HG03280 (cell line): Measurements from ENCODE around the gene EMC9.

ENCODE experiments used
- ATAC-seq: cut with Tn5 transposase; IDR thresholded peaks from one replicate; pipeline ENCODE4 v1.9.1; 2021; ENCODE audit warnings: mild to moderate bottlenecking, moderate library complexity; ENCODE audit not compliant: unreplicated experiment

The EMC9 gene, protein sequence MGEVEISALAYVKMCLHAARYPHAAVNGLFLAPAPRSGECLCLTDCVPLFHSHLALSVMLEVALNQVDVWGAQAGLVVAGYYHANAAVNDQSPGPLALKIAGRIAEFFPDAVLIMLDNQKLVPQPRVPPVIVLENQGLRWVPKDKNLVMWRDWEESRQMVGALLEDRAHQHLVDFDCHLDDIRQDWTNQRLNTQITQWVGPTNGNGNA

DNA sequence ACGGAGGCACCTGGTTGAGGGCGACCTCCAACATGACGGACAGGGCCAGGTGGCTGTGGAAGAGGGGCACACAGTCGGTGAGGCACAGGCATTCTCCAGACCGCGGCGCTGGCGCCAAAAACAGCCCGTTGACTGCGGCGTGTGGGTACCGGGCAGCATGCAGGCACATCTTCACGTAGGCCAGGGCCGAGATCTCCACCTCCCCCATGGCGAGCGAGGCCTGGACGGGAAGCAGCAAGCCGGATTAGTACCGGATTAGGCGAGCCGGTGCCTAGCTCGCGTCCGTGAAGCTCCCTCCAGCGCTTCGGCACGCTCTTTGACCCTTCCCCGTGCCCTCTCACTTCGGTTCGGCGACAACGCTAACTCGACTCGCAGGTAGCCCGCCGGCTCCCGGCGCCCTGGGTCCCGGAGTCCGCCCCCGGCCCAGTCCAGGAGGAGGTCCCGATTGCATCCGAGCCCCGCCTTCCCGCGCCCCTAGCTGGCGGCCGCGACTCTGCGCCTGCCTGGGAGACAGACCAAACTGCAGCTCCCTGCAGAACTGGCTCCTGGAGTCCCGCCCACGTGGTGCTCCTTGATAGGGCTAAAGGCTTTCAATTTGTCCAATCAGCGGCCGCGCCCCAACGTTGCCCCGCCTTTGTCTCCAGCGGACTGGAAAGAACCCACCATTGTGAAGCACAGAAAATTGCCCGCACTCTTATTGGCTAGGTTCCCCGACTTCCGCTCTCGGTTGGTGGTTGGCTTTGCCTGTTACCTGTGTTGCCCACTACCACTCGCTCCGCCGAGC is at the start of gene EMC9:
EMC9 (minus strand) TSS at position 495 of the 784 bp plus-strand sequence; CDS start at position 208, 287 bp downstream.
- peak; percentile 84 for ATAC-seq

DNA sequence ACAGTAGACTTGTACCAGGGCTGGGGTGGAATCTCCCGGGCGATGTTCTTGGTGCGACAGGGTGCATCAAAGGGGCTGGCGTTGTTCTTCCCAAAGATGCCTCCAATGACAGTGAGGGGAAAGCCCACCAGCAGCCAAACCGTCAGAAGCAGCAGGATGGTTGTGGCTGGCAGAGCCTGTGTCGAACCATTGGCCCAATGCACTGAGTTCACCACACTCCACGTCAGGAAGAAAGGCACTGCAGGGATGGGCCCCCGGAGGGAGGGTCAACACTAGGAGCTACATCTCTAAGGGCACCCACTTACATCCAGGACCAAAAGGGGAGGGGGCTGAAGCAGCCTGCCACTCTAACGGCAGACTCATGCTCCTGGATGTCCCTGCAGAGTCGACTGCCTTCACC is 49.0 kb upstream of the EMC9 start:
- ATAC-seq, result no peak

DNA sequence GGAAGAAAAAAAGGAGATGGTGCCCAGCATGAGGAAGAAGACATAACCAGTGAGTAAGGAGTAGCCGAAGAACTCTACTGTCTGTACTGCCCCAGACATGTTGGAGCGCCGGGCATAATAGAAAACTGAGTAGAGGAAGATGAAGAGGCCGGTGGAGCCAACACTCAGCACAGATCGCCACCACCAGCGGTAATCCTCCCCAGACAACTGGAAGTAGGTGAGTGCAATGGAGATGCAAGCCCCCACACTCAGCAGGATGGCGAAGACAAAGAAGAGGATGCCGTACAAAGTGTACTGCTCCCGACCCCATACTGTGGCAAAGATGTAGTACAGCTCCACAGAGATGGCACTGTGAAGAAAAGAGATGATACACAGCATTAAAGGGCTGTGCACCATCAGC is 48.1 kb upstream of the EMC9 start:
- ATAC-seq, result no peak

DNA sequence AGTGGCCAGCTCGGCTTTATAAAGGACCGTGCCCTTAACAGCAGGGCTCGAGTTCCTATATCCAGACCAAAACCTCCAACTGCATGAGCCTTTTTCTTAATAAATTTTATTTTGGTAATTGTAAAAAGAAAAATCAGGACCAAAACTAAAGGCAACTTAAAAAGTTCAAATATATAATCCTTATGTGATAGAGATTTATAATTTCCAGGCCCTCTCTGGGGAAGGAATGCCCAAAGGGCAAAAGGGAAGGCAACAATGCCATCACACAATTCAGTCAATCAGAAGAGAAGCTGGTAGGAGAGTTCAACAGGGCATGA is 47.6 kb upstream of the EMC9 start:
- ATAC-seq, result no peak

DNA sequence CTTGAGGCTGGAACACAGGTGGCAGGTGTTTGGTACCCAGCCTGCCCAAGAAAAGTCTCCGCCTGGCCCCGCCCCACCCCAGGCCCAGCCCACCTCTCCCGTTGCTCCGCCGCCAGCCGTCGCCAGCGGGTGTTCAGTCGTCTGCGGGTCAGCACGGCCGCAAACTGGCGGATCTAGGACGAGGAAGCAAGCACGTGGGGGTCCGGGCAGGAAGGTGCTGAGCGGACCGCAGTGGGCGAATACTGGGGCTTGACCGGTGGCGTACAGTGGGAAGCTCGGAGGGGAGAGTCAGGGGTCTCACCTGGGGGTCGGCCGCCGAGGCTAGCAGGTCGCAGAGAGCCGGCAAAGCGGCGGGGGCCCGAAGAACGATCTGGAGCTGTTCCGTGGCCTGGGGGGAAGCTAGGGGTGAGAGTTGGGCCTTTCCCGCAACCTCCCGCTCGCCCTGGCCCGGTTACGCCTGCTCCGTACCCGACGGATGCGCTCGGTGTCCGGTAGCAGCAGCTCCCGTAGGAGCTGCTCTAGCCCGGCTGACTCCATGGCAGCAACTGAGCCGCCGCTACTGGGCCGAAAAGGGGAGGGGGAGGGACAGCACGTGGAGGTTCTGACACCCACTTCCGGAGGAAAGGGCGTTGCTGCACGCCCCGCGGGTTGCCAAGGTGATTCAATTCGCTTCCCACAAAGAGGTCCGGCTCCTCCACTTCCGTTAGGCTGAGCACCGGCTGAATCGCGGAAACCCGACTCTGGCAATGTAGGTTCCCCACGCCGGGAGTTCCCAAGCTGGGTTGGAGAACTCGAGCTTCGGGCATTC is 47.1 kb upstream of the EMC9 start, which contains the start of gene IPO4:
IPO4 (minus strand) TSS at position 566 of the 808 bp plus-strand sequence; CDS start at position 537, 29 bp downstream.
- ATAC-seq, result peak; percentile 90

DNA sequence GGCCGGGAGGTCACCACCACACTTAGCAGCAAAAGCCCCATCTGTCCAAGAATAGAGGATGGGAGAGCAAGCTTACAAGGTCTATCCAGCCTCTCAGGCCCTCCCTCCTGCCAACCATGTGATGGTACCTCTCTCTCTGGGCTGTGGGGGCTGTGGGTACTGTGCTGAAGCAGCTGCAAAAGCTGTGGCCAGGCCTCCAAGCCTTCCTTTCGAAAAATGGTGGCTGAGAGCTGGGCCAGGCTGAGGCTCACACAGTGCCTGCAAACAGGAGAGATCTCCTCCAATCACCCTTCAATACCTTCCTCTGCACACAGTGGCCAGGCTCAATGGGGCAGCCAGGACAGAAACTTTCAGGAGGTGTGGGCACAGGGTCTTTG is 46.1 kb upstream of the EMC9 start:
- no peak for ATAC-seq

DNA sequence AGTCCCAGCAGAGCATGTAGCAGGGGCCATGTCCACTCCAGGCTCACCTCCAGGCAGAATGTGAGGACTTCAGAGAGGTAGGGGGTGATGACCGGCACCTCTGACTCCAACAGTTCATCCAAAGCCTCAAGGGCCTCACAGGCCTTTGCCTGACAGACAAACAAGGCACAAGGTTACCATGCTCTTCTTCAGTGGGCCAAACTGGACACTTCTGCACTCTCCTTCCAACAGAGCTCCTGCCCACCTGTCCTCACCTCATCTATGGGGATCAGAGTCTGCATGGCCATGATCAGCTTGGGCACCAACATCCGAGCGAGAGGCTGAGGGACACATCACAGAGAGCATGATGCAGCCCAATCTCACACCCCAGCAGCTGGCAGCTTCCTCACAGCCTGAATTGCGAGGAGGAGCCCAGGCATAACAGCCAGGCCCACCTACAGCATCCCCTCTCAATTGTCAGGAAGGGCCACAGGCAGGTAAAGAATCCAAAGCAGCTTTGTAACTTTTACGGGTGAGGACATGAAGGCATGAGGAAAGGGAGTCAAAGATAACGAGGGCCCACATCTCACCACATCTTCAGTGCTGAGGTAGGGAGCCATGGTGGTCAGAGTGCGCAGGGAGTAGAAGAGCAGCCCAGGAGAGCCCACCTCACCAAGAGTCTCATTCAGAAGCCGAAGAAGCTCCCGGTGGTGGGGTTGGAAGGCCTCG is 45.6 kb upstream of the EMC9 start:
- ATAC-seq, result no peak

DNA sequence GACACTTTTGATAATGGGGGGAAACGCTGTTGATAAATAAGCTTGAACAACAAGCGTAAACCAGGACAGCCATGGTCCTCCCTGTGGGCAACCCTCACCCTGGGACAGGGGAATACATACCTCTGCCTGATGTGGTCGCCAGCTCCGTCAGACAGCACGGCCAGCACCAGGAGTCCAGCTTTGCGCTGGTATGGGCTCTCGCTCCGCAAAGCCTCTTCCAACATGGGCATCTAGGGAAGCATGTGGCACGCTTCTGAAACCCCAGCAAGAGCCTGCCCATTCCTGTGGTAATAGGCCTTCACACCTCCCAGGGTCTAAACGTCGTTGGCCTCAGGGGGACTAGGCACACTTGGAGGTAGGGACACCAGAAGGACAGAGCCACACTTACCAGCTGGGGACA is 44.4 kb upstream of the EMC9 start:
- no peak for ATAC-seq

DNA sequence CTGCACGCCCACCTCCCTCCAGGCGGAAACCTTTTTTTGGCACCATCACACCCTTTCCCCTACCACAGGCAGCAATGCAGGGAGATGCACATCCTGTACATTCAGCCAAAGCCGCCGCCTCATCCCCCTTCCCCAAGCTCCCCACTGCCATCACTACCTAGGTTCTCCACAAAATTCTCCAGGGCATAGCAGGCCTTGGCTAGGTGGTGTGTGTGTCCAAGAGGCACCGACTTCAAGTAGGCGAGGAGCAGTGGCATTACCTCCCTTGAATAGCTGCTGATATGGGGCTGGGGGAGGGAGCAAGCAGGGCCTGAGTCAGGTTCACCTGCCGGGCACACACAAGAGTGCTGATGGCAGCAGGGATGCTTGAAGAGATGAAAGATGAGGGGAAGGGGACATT is 43.6 kb upstream of the EMC9 start:
- ATAC-seq, result no peak

DNA sequence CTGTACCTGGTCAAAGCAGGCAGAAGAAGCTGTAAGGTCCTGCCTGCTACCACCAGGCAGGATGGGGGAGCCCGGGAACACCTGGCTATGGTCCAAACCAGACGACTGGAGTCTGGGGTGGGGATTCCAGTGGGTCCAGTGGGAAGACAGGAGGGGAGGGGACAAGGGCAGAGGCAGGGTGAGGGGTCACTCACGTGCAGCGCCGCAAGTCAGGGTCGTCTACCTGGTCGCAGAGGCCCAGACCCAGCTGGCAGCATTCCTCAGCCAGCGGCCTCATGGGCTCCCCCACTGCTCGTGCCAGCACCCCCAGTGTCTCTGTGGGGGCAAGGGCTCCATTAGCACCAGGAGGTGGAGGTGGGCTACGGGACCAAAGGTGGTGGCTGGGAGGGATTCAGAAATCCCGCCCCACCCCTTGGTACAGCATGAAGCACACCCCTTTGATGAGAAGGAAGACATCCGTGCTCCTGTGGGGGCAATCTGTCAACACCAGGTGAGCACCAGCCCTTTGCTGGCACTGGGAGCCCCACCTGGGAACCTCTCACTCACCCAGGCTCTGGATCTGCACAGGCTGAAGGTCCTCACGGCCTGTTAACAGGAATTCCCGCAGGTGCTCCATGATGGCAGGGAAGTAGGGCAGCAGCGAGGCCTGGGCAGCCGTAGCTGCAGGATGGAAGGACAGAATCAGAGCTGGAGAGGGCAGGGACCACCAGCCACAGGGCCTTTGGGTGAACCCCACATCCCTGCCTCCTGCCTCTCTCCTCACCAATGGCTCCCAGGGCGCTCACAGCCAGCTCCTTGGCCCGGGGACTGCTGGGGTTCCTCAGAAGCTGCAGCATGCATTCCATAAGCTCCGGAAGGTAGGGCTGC is 42.9 kb upstream of the EMC9 start:
- ATAC-seq, result no peak

DNA sequence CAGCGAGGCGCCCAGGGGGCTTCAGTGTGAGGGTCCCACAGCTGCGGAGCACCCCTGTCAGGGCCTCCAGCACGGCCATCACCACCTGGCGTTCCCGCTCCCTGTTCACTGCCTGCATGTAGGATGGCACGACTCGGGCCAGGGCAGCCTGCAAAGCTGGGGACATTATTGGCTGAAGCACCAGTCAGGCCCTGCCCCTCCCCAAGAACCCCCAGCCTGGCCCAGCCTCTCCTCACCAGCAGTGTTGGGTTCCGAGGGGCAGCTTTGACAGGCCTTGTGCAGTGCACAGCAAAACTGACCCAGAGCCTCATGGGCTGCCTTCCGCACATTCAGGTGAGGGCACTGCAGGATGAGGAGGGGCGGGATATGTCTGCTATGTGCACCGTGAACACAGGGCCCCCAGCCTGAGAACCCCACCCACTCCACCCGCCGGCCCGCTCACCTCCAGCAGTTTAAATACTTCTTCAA is 41.7 kb upstream of the EMC9 start:
- no peak for ATAC-seq

DNA sequence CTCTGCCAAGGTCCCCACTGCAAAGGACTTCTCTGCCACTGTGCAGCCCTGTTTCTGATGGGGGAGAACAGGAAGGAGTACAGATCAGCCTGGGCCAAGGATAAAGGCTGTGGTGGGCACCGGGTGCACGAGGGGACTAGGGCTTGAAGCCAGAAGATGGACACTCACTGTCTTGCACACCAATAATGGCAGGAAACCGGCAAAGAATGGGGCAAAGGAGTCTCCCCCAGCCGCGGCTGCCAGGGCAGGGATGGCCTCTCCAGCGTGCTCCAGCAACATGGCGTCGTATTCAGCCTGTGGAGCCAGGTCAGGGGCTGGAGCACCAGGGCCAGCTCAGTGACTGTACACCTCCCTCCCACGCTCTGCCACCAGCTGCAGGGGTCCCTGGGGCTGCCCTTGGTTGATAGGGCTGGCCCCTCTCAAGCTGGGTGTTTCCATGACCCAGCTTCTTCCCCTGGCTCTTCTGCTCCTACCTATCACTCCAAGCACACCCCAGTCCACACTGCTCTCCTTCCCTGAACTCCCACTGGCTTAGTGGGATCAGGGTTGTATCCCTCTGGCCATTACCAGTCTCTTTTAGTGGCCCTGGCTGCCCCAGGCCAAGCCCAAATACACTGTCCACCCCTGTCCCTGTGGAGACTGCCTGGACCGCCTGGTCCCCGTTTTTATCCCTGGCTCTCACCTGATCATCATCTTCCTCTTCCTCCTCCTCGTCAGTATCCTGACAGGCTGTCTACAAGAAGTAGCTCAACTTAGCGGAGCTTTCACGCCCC is 40.9 kb upstream of the EMC9 start:
- no peak for ATAC-seq

DNA sequence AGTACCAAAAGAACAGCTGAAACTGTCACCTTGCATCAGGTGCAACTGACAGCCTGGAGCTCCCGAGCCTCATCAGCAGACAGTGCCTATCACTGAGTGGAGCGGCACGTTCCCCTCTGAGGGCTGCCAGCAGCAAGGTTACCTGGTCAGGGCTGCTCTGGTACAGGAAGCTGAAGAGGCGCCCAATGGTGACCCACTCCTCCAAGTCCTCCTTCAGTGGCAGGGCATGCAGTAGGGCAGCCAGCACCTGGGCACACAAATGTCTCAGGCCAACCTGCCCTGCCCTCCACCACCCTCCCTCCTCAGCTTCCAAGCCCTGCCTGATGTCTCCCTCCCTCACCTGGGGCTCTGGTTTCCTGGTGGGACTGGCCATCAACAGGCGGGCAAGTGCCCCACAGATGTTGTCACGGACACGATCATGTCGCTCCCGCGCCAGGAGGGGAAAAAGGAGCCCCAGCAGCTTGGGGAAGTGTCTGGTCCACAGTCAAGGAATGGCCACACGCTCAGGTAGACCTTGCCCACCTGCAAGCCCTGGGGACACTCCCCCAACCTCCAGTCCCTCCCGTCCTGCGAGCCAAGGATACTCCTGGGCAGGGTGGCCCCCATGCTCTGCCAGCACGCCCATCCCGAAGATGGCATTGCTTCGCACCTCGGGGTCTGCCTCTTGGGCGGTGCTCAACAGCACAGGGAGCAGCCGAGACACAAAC is 40.1 kb upstream of the EMC9 start:
- ATAC-seq, result no peak

DNA sequence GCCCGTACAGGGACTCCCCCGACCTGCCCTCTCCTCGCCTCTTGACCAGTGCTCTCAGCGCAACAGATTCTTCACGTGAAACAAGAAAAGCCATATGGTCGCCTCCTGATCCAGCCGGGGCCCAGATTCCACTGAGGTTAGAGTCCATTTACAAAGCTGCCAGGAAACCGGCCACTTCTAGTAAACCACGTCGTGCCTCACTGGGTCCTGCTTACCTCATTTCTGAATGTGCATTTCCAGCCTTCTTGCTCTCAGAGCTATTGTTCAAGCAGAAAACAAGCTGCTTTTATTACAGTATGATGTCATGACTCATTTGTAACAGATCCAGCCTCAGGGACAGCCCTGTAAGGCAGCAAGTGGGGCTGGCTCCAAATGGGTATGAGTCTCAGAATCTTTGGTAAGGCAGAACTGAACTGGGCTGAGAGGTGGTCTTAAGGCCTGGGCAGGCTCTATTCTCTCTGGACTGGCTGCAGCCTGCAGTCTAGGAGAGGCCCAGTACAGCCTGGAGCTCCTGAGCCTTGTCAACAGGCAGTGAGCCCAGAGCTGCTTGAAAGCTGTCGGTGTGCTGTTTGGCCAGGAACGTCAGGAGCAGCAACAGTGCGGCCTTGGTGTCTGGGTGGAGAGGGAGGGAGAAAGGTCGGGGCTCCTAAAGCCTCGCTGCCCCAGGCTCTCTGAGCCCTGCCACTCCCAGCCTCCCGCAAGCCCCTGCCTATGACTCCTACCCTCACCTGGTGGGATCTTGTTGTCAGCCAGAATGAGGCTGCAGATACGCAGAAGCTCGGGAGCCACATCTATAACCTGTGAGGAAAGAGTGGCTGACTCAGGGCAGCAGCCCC is 38.8 kb upstream of the EMC9 start:
- no peak for ATAC-seq

DNA sequence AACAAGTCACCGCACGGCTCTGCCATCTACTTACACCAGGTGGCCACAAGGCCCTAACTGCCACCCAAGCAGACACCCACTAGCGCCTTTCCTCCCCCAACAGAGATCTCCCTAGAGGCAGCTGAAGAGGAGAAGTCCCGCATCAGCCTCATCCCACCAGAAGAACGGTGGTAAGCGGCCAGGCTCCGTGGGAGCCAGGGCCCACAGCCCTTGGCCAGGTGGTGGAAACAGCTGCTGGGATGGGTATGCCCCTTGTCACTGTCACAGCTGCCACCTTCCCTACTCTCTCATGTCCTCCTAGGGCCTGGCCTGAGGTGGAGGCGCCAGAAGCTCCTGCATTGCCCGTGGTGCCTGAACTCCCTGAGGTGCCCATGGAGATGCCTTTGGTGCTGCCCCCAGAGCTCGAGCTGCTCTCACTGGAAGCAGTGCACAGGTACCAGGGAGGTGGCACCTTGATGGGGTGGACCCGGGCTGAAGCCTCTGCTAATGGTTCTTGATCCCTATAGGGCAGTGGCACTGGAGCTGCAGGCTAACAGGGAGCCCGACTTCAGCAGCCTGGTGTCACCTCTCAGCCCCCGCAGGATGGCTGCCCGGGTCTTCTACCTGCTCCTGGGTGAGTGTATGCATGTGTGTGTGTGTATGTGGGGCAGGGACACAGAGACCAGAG is 38.0 kb upstream of the EMC9 start:
- no peak for ATAC-seq

DNA sequence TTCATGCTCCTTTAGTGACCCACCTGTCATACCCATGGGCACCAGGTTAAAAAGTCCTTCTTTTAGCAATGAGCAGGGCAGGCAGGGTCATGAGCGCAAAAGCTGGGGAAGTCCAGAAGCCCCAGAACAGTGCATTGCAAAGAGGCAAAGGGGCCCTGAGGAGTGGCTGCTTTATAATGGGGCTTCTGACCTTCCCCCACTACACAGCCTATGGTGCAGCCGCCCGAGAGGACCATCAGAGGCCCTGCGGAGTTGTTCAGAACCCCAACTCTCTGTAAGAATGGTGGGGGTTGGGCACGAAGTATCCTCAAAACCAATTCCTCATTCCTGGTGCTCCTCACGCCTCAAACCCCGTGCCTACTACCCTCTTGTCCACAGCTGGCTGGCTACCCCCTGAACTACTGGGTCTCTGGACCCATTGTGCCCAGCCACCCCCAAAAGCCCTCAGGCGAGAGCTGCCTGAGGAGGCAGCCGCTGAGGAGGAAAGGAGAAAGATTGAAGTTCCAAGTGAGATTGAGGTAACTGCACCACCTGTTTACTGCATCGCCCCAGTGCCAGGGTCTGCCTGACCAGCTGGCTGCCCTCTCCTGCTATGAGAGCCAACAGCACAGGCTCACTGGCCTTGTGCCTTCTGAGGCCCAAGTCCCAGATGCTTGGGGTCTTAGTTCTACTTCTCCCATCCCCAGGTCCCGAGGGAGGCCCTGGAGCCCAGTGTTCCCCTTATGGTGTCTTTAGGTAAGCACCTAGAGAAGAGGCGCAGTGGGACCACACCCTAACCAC is 37.2 kb upstream of the EMC9 start:
- no peak for ATAC-seq

DNA sequence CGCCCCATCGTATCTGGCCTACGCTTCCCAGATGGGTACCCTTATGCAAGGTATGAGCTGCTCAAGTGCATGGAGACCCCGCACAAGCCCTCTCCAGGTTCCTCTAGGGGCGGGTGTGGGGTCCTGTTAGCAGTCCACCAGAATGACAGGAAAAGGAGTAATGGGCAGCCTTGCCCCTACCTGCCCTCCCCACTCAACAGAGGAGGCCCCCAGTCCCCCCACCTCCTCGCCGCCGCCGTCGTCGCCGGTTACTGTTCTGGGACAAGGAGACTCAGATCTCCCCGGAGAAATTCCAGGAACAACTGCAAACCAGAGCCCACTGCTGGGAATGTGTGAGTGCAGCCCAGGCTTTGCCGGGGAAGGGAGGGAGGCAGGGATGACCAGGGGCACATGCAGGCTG is 36.5 kb upstream of the EMC9 start:
- no peak for ATAC-seq
